Measurements from ENCODE around the gene TJAP1. TPM values are rescaled to one million over a fixed set of nuclear protein-coding genes. Genes with fewer than 3 reads are reported as not detected.

TJAP1 gene
- polyA plus RNA-seq, 2 of the 4 experiments (the other 2 are of a cell fraction) = 13.1 to 15.7 TPM

- no peak for TF ChIP-seq CTCF (IDR thresholded peaks at IDR 0.05)
- TF ChIP-seq NFE2L2 (conservative IDR thresholded peaks at IDR 0.05; ENCODE audit: low read length) = no peak
- no peak for TF ChIP-seq MAZ (IDR thresholded peaks at IDR 0.05; ENCODE audit: borderline replicate concordance, low read depth, low read length)
- no peak for TF ChIP-seq USF2 (IDR thresholded peaks at IDR 0.05)
- TF ChIP-seq KDM5A (IDR thresholded peaks at IDR 0.05) = no peak
Measured at GRCh38 chr6:43491750-43492661, 14.6 kb downstream of the TJAP1 start (continued).

- POLR2A ChIA-PET = interaction anchor here (2.1 kb wide), 1 partner anchor 24 kb away, joined by 4 read pairs; the partner anchor contains the start of genes POLR1C and YIPF3
- TF ChIP-seq REST (IDR thresholded peaks at IDR 0.05) (no peak), POLR2AphosphoS2 (conservative IDR thresholded peaks at IDR 0.05; ENCODE audit: low read length) (no peak), MYC (IDR thresholded peaks at IDR 0.05; ENCODE audit: borderline replicate concordance, low read length) (no peak), CEBPB (IDR thresholded peaks at IDR 0.05) (no peak), KDM1A (IDR thresholded peaks at IDR 0.05; ENCODE audit: low read depth) (no peak), ATOH8 (CRISPR knock-in tag; IDR thresholded peaks at IDR 0.05; ENCODE audit: low read depth) (no peak), GATA3 (IDR thresholded peaks at IDR 0.05; ENCODE audit: borderline replicate concordance) (no peak), FOSB (CRISPR knock-in tag; IDR thresholded peaks at IDR 0.05) (no peak), PBX3 (IDR thresholded peaks at IDR 0.05) (no peak), JUNB (IDR thresholded peaks at IDR 0.05) (no peak), TFCP2L1 (CRISPR knock-in tag; IDR thresholded peaks at IDR 0.05) (no peak), RARB (CRISPR knock-in tag; IDR thresholded peaks at IDR 0.05) (no peak), CHD4 (IDR thresholded peaks at IDR 0.05; ENCODE audit: borderline replicate concordance) (no peak), EHF (CRISPR knock-in tag; IDR thresholded peaks at IDR 0.05) (no peak), ESRRA (IDR thresholded peaks at IDR 0.05; ENCODE audit: borderline replicate concordance, low read length) (no peak), ZNF302 (CRISPR knock-in tag; IDR thresholded peaks at IDR 0.05) (no peak)
- FAIRE-seq = no peak
- H3K4me3 ChIP-seq = no peak overlapping the region
- peaks cover 16% of the 10 kb centered on the region for H3K4me1 ChIP-seq
- H3K4me2 ChIP-seq = no peak overlapping the region
- no peak overlapping the region for H3K27ac ChIP-seq
- CTCF ChIA-PET = interaction anchor here (0.5 to 7.1 kb wide), 5 partner anchors 10 to 264 kb away, joined by 3 to 79 read pairs (median 6); partner anchors contain the start of genes DLK2, DNPH1 and LRRC73
- DNase-seq (ENCODE audit: low read depth in 1 of 2, low spot score in 1 of 2) = no peak
- H3K9me3 ChIP-seq = no peaks in the 10 kb centered on the region
- WGBS (ENCODE audit: missing lambda C conversion rate) = 68% methylated on average over 3 of the region's 3 CpGs
- ATAC-seq = no peak
Measured at GRCh38 chr6:43492673-43493072, 15.3 kb downstream of the TJAP1 start.

Measured in A549 (cell line).